Measurements from ENCODE around the gene HIVEP2.

DNA sequence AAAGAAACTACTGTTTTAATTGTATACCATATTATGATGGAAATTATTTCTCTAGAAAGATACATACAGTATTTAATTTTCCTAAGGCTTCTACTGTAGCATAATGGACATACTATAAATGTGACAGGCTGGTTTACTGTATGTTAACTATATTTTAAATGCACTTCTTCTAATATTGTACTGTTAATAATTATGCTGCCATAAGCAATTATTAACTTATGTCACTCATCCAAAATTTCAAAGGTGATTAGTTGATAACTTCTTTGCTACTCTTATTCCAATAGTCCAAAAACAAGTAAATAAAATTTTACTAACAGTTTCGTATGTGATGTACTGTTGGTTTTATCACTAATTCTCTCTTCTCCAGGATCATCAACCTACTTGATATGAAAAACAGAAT lies 28.1 kb downstream of the HIVEP2 start:
- TF ChIP-seq, protein P1, sequence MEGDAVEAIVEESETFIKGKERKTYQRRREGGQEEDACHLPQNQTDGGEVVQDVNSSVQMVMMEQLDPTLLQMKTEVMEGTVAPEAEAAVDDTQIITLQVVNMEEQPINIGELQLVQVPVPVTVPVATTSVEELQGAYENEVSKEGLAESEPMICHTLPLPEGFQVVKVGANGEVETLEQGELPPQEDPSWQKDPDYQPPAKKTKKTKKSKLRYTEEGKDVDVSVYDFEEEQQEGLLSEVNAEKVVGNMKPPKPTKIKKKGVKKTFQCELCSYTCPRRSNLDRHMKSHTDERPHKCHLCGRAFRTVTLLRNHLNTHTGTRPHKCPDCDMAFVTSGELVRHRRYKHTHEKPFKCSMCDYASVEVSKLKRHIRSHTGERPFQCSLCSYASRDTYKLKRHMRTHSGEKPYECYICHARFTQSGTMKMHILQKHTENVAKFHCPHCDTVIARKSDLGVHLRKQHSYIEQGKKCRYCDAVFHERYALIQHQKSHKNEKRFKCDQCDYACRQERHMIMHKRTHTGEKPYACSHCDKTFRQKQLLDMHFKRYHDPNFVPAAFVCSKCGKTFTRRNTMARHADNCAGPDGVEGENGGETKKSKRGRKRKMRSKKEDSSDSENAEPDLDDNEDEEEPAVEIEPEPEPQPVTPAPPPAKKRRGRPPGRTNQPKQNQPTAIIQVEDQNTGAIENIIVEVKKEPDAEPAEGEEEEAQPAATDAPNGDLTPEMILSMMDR (IDR thresholded peaks at IDR 0.05) = no peak
- no peak for TF ChIP-seq POLR2A (IDR thresholded peaks at IDR 0.05)
- TF ChIP-seq POLR2AphosphoS5 (IDR thresholded peaks at IDR 0.05) = no peak

Measured in stomach (tissue), 4 donors.